Loucy (cell line): ENCODE results near the gene PGR.

Source experiments
- H2AFZ ChIP-seq: fragments of 200-600 bp; sonication (generic); 2 replicates; pipeline ENCODE4 v1.6.0; 2016; ENCODE audit warnings: antibody characterized with exemption, mild to moderate bottlenecking, low read length, moderate library complexity
- H3F3A ChIP-seq: fragments of 200-600 bp; 2 replicates; pipeline ENCODE4 v1.6.0; 2016; ENCODE audit warnings: antibody characterized with exemption, low read depth, mild to moderate bottlenecking
- H3K27me3 ChIP-seq: fragments of 200-600 bp; sonication (generic); 2 replicates; pipeline ENCODE4 v1.6.1; 2014; ENCODE audit warnings: low read length, mild to moderate bottlenecking; ENCODE audit not compliant: insufficient read depth, poor library complexity, severe bottlenecking
- H3K36me3 ChIP-seq: fragments of 200-600 bp; sonication (generic); 2 replicates; pipeline ENCODE4 v1.6.1; 2016; ENCODE audit warnings: low read length; ENCODE audit not compliant: insufficient read depth
- H3K4me1 ChIP-seq: fragments of 200-600 bp; sonication (generic); 2 replicates; pipeline ENCODE4 v1.5.1; 2014; ENCODE audit warnings: low read length, mild to moderate bottlenecking; ENCODE audit not compliant: insufficient read depth, poor library complexity, severe bottlenecking
- H3K4me2 ChIP-seq: fragments of 200-600 bp; sonication (generic); 2 replicates; pipeline ENCODE4 v1.6.0; 2014; ENCODE audit warnings: antibody characterized with exemption, low read length, low read depth, mild to moderate bottlenecking; ENCODE audit not compliant: poor library complexity, severe bottlenecking
- H3K4me3 ChIP-seq: fragments of 200-600 bp; sonication (generic); 2 replicates; pipeline ENCODE4 v1.5.1; 2014; ENCODE audit warnings: low read length, mild to moderate bottlenecking, mixed read lengths; ENCODE audit not compliant: poor library complexity, severe bottlenecking
- H3K79me2 ChIP-seq: fragments of 200-600 bp; sonication (generic); 2 replicates; pipeline ENCODE4 v1.6.1; 2014; ENCODE audit warnings: low read length; ENCODE audit not compliant: insufficient read depth
- H3K9ac ChIP-seq: fragments of 200-600 bp; sonication (generic); 2 replicates; pipeline ENCODE4 v1.6.0; 2014; ENCODE audit warnings: mild to moderate bottlenecking, low read depth, low read length, moderate library complexity; ENCODE audit not compliant: poor library complexity, severe bottlenecking
- H3K9me2 ChIP-seq: fragments of 200-600 bp; sonication (generic); replicated peaks from 2 replicates; pipeline ENCODE4 v1.6.1; 2016; ENCODE audit warnings: low read depth, low read length, mixed read lengths
- H3K9me3 ChIP-seq: fragments of 200-600 bp; sonication (generic); 2 replicates; pipeline ENCODE4 v1.6.1; 2014; ENCODE audit warnings: mild to moderate bottlenecking, antibody characterized with exemption, low read length, low read depth; ENCODE audit not compliant: insufficient read depth
- H4K20me1 ChIP-seq: fragments of 200-600 bp; sonication (generic); 2 replicates; pipeline ENCODE4 v1.6.0; 2014; ENCODE audit warnings: antibody characterized with exemption, low read length, mild to moderate bottlenecking; ENCODE audit not compliant: insufficient read depth, poor library complexity, severe bottlenecking
- EZH2phosphoT487 ChIP-seq: fragments of 200-600 bp; IDR thresholded peaks from 2 replicates; pipeline ENCODE4 v1.6.1; 2018; ENCODE audit warnings: antibody characterized with exemption, mild to moderate bottlenecking, moderate library complexity, borderline replicate concordance
- TF ChIP-seq, protein P1 (sequence below): fragments of 200-600 bp; sonication (generic); conservative IDR thresholded peaks from 2 replicates; pipeline ENCODE4 v1.5.1; 2014; ENCODE audit warnings: mild to moderate bottlenecking, antibody characterized with exemption, low read length

Gene PGR

GRCh38 chr11:101090679-101091270, 38.8 kb downstream of the PGR start:
- H3K4me3 ChIP-seq, result no peak overlapping the region
- no peak overlapping the region for H3K4me2 ChIP-seq
- H3K79me2 ChIP-seq, result no peaks in the 10 kb centered on the region
- TF ChIP-seq, protein P1, sequence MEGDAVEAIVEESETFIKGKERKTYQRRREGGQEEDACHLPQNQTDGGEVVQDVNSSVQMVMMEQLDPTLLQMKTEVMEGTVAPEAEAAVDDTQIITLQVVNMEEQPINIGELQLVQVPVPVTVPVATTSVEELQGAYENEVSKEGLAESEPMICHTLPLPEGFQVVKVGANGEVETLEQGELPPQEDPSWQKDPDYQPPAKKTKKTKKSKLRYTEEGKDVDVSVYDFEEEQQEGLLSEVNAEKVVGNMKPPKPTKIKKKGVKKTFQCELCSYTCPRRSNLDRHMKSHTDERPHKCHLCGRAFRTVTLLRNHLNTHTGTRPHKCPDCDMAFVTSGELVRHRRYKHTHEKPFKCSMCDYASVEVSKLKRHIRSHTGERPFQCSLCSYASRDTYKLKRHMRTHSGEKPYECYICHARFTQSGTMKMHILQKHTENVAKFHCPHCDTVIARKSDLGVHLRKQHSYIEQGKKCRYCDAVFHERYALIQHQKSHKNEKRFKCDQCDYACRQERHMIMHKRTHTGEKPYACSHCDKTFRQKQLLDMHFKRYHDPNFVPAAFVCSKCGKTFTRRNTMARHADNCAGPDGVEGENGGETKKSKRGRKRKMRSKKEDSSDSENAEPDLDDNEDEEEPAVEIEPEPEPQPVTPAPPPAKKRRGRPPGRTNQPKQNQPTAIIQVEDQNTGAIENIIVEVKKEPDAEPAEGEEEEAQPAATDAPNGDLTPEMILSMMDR, result no peak
- TF ChIP-seq EZH2phosphoT487, result no peak
- H3K9me2 ChIP-seq, result no peaks in the 10 kb centered on the region
- no peaks in the 10 kb centered on the region for H3K4me1 ChIP-seq
- H4K20me1 ChIP-seq, result no peaks in the 10 kb centered on the region
- H3F3A ChIP-seq, result no peaks in the 10 kb centered on the region
- no peaks in the 10 kb centered on the region for H3K9me3 ChIP-seq
- H3K9ac ChIP-seq, result no peak overlapping the region
- no peaks in the 10 kb centered on the region for H3K36me3 ChIP-seq
- no peak overlapping the region for H2AFZ ChIP-seq
- no peaks in the 10 kb centered on the region for H3K27me3 ChIP-seq

GRCh38 chr11:101083335-101083734, 46.3 kb downstream of the PGR start:
- no peak for TF ChIP-seq EZH2phosphoT487
- TF ChIP-seq, protein P1, result no peak

DNA sequence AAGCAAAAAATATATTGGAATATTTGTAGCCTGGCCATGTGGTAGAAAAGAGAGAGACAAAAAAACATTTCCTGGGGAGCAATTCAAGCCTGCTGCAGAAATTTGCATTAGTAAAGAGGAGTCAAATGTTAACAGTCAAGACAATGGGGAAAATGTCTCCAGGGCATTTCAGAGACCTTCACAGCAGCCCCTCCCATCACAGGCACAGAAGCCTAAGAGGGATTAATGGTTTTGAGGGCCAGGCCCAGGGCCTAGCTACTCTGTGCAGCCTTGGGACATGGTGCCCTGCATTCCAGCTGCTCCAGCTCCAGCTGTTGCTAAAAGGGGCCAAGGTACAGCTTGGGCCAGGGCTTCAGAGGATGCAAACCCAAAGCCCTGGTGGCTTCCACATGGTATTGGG, 46.8 kb downstream of the PGR start:
- TF ChIP-seq, protein P1, result no peak
- TF ChIP-seq EZH2phosphoT487, result no peak
- no peaks in the 10 kb centered on the region for H3K9me2 ChIP-seq
- no peaks in the 10 kb centered on the region for H3K36me3 ChIP-seq
- no peaks in the 10 kb centered on the region for H3K9me3 ChIP-seq
- no peak overlapping the region for H3K9ac ChIP-seq
- H2AFZ ChIP-seq, result no peak overlapping the region
- no peak overlapping the region for H3K4me3 ChIP-seq
- H3K27me3 ChIP-seq, result no peaks in the 10 kb centered on the region
- no peaks in the 10 kb centered on the region for H4K20me1 ChIP-seq
- no peaks in the 10 kb centered on the region for H3K4me1 ChIP-seq
- no peaks in the 10 kb centered on the region for H3F3A ChIP-seq
- H3K79me2 ChIP-seq, result no peaks in the 10 kb centered on the region
- H3K4me2 ChIP-seq, result no peak overlapping the region

More at GRCh38 chr11:101083335-101083734, 46.3 kb downstream of the PGR start:
- no peaks in the 10 kb centered on the region for H4K20me1 ChIP-seq
- no peak overlapping the region for H2AFZ ChIP-seq
- H3K36me3 ChIP-seq, result no peaks in the 10 kb centered on the region
- H3K9me2 ChIP-seq, result no peaks in the 10 kb centered on the region
- no peak overlapping the region for H3K4me3 ChIP-seq
- no peaks in the 10 kb centered on the region for H3K79me2 ChIP-seq
- no peaks in the 10 kb centered on the region for H3K4me1 ChIP-seq
- H3K9me3 ChIP-seq, result no peaks in the 10 kb centered on the region
- no peaks in the 10 kb centered on the region for H3F3A ChIP-seq
- H3K27me3 ChIP-seq, result no peaks in the 10 kb centered on the region
- no peak overlapping the region for H3K9ac ChIP-seq
- H3K4me2 ChIP-seq, result no peak overlapping the region
